ENCODE measurements around the gene TPT1. TPM values are rescaled to one million over a fixed set of nuclear protein-coding genes. Genes with fewer than 3 reads are reported as not detected.
"Not testable (repeated sequence)": the region's sequence is repeated elsewhere in the genome, so short reads cannot be mapped to it uniquely, and the experiment has no call there.

The TPT1 gene
- total RNA-seq, 1 donor from 2014 or later: 1,641 TPM

GRCh38 chr13:45305079-45305478 is 35.9 kb downstream of the TPT1 start:
- DNase-seq (ENCODE audit: low read depth): no peak
- no peak overlapping the region for H3K4me3 ChIP-seq (ENCODE audit: low read depth, low read length)
- no peak for TF ChIP-seq CTCF (conservative IDR thresholded peaks at IDR 0.05; ENCODE audit: low read depth, low read length)

GRCh38 chr13:45303866-45304265 is 37.1 kb downstream of the TPT1 start:
- TF ChIP-seq CTCF (conservative IDR thresholded peaks at IDR 0.05; ENCODE audit: low read depth, low read length): no peak
- no peak overlapping the region for H3K4me3 ChIP-seq (ENCODE audit: low read depth, low read length)
- DNase-seq (ENCODE audit: low read depth): no peak

GRCh38 chr13:45303026-45303425 is 38.0 kb downstream of the TPT1 start:
- no peak for TF ChIP-seq CTCF (conservative IDR thresholded peaks at IDR 0.05; ENCODE audit: low read depth, low read length)
- no peak overlapping the region for H3K4me3 ChIP-seq (ENCODE audit: low read depth, low read length)
- no peak for DNase-seq (ENCODE audit: low read depth)

- no peak for DNase-seq (ENCODE audit: low read depth)
- H3K4me3 ChIP-seq (ENCODE audit: low read depth, low read length): no peak overlapping the region
- TF ChIP-seq CTCF (conservative IDR thresholded peaks at IDR 0.05; ENCODE audit: low read depth, low read length): no peak
These were observed 38.5 kb downstream of the TPT1 start for GRCh38 chr13:45302507-45302906.

- no peak for TF ChIP-seq CTCF (conservative IDR thresholded peaks at IDR 0.05; ENCODE audit: low read depth, low read length)
- no peak overlapping the region for H3K4me3 ChIP-seq (ENCODE audit: low read depth, low read length)
- DNase-seq (ENCODE audit: low read depth): no peak
These were observed 39.7 kb downstream of the TPT1 start for GRCh38 chr13:45301263-45301662.

GRCh38 chr13:45300190-45300985 is 40.6 kb downstream of the TPT1 start:
- no peak for DNase-seq (ENCODE audit: low read depth)
- no peak overlapping the region for H3K4me3 ChIP-seq (ENCODE audit: low read depth, low read length)
- no peak for TF ChIP-seq CTCF (conservative IDR thresholded peaks at IDR 0.05; ENCODE audit: low read depth, low read length)

GRCh38 chr13:45299194-45299593 is 41.8 kb downstream of the TPT1 start:
- TF ChIP-seq CTCF (conservative IDR thresholded peaks at IDR 0.05; ENCODE audit: low read depth, low read length): no peak
- H3K4me3 ChIP-seq (ENCODE audit: low read depth, low read length): no peak overlapping the region
- no peak for DNase-seq (ENCODE audit: low read depth)

GRCh38 chr13:45298550-45298949 is 42.4 kb downstream of the TPT1 start:
- not testable (repeated sequence) for H3K4me3 ChIP-seq (ENCODE audit: low read depth, low read length); DNase-seq (ENCODE audit: low read depth)

All from epithelial cell of proximal tubule (primary cell).